Measurements from ENCODE around the gene EHBP1.

Gene EHBP1

DNA sequence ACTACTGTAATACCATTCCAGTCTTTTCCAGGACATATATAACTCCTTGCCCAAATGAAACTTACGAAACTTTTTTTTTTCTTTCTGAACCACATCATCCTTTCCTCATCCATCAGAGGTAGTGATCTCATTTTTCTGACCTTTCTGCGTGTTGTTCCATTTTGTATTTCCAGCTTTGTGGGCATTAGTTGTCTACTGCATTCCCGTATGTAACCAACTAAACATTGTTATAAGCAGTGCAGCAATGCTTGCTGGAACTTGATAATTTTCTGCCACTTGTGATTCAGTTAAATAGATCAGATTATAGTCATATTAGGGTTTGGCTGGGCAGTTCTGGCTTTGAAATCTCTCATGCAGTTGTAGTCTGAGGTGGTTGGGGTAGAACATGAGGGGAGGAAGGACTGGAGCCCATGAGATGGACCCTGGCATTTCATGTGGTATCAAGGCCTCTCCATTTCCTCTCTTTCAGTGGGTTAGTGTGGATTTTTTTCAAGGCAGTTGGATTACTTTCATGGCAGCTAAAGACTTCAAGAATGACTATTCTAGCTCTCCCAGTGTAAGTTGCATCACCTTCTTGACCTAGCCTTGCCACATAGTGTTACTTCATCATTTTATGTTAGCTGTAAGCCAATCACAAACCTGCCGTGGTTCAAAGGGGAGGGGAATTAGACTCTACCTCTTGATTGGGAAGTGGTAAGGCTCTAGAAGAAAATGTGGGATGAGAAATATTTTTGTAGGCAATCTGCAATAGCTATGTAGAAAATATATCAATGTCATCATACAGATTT lies 80.5 kb downstream of the EHBP1 start:
- no peak for FAIRE-seq

DNA sequence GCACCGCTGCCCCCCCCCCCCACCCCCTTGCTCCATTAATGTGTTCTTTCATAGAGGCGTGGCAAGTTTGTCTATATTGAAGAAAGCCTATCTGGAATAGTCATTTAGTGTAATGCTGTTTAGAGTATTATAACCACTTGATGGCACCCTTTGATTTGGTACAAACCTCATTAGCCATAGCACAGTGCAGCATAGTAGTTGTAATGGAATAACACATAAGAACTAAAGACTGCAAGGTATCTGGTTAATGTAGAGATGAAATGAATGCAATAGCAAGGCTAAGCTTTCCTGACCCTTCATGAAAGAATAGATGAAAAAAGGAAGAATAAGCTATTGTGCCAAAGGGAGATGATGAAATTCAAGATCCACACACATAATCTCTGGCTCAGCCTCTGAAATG lies 81.9 kb downstream of the EHBP1 start:
- FAIRE-seq, result no peak

DNA sequence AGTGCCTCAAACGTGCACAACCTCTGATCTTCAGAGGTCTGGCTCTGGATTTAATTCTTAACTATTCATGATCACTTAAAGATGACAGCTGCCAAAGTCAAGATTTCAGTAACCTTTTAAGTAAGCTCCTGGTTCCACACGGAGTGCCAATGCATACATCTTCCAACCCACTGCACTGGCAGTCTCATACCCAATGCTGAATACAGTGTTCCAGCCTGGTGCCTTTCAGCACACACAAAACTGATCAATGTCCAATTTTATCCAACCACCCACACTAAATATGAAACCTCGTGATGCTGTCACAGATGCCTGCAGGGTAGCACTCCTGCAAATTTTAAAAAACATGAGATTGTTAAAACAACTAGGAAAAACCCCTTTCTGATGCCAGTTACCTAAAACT lies 84.0 kb downstream of the EHBP1 start:
- FAIRE-seq, result no peak

DNA sequence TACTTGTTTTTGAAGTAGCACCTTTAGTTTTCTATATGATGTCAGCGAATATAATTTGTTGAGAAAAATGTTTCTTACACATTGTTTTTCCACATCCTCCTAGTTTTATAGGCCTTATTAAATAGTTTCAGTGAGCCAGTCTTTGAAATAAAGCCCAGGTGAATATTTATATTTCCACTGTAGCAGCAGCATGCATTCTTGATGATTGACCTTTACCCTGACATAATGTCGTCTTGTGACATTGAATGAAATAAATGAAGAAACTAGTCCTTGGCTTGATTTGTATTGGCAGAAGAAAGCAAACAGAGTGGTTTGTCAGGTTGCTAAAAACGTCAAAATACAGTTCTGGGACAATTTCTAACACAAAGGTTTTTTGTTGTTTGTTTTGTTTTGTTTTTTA lies 84.4 kb downstream of the EHBP1 start:
- FAIRE-seq, result peak; percentile 21

DNA sequence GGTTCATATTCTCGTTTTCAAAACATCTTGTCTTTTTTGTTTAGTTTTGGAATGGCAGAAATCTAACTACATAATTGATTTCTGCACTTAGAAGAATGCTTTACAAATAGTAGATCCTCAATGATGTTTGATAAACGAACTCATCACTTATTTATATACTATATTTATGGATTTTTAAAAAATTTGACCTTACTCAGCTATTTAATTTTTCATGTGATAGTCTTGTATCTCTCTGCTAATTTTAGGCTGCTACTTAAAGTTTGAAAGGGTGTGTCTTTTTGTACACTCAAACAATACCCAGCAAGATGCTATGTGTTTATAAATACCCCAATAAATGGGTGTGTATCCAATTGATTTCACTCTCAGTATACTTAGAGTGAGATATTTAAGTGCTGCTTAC lies 86.9 kb downstream of the EHBP1 start:
- FAIRE-seq, result no peak

- no peak for FAIRE-seq
These were observed 87.7 kb downstream of the EHBP1 start for GRCh38 chr2:62793213-62793612.

DNA sequence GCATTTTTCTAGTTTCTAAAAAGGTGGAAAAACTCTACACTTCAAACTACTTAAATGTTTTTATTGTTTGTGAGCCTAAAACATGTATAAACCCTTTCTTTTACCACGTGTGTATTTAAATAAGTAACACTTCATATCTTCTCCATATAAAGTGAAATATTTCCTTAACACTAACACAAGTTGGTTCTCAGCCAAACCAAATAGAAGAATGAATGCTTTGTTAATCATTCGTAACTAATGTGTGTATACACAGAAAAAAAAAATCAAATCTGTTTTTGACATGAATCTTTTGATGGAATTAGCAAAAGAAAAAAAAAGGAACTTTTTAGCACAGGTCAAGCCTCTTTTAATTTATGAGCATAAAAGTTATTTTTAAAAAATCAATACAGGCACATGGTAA lies 89.3 kb downstream of the EHBP1 start:
- no peak for FAIRE-seq

DNA sequence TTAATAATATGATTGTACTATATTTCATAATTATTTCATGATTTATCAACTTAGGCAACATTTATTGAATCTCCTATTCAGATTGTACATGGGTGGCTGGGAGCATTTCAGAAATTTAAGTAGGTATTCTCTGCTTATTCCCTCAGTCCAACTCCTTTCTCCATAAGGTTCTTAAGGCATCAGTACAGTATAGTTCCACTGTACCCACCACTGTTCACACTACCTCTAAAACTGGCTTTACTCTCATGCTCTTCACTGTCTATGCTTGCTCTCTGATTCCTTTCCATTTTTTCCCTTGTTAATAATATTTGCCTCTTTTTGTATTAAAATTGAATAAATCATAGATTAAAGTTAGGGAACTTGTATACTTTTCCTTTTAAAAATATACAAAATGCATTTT lies 89.8 kb downstream of the EHBP1 start:
- FAIRE-seq, result no peak

GRCh38 chr2:62797107-62797506 lies 91.6 kb downstream of the EHBP1 start:
- no peak for FAIRE-seq

DNA sequence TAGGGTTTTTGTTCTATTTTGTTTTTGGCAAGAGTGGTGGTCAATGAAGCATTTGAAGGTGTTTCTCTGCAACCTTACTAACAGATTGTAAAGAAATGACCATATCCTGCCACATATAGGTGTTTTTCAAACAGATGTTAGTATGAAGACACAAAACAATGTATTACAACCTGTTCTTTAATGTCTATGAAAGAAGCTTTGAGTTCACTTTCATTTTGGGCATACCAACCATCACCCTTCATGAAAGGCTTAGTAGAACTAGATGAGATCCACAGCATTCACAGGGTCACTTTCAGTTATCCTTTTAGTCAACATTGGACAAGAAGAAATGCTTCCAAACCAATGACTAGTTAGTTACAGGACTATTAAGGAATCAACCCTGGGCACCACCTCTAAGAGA lies 95.1 kb downstream of the EHBP1 start:
- FAIRE-seq, result no peak

- FAIRE-seq, result no peak
These were observed 95.6 kb downstream of the EHBP1 start for GRCh38 chr2:62801110-62801509.

GRCh38 chr2:62801814-62802523 lies 96.5 kb downstream of the EHBP1 start:
- no peak for FAIRE-seq

DNA sequence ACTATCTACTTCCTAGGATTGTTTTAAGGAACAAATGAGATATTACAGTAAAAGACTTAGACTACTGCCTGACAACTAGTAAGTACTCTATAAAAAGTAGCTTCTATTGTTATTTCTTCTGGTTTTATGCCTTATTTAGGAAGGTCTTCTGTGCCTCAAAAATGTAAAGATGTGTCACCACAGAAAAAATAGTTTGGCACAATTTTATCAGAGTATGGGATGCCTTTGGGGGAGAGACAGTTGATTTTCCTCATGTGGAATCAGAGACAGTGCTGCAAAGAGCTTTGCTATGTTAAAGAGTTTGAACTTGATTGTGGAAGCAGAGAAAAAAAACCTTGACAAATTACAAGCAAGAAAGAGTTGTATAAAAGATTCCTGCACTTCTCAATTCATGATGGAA lies 98.4 kb downstream of the EHBP1 start:
- FAIRE-seq, result no peak

- no peak for FAIRE-seq
These were observed 100.7 kb downstream of the EHBP1 start for GRCh38 chr2:62806231-62806630.

DNA sequence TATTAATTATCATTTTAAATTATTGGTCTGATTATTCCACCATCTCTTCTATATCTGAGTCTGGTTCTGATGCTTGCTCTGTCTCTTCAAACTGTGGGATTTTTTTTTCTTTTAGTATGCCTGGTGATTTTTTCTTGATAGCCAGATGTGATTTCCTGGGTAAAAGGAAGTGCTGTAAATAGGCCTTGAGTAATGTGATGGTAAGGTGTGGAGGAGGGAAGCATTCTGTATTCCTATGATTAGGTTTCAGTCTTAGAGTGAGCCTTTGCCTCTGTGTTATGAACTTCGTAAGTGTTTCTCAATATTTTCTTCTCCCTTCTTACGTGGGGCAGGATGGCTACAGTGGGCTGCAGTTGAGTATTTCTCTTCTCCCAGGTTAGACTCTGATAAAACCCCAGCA lies 103.0 kb downstream of the EHBP1 start:
- no peak for FAIRE-seq

GRCh38 chr2:62811086-62811485 lies 105.6 kb downstream of the EHBP1 start:
- peak; percentile 31 for FAIRE-seq

DNA sequence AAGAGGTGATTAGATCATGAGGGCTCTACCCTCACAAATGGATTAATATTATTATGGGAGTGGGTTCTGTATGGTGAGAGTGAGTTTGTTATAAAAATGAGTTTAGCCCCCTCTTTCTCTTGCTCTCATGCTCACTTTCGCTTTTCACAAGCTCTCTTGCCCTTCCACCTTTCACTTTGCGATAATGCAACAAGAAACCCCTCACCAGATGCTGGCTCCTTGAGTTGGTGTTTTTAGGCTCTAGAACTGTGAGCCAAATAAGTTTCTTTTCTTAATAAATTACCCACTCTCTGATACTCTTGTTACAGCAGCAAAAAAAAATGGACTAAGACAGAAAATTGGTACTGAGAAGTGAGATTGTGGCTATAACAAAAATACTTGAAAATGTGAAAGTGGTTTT lies 106.5 kb downstream of the EHBP1 start:
- FAIRE-seq, result no peak

- FAIRE-seq, result no peak
These were observed 107.7 kb downstream of the EHBP1 start for GRCh38 chr2:62812921-62813825.

DNA sequence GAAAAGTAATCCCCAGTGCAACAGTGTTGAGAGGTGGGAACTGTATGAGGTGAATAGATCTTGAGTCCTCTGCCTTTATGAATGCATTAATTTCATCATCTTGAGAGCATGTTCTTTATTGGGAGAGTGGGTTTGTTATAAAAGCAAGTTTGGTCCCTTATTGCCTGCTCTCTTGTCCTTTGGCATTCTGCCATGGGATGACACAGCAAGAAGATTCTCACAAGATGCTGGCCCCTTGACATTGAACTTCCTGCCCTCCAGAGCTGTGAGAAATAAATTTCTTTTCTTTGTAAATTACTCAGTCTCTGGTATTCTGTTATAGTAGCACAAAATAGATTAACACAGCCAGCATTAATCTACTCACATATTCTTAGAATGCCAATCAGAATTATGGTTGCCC lies 108.6 kb downstream of the EHBP1 start:
- no peak for FAIRE-seq

DNA sequence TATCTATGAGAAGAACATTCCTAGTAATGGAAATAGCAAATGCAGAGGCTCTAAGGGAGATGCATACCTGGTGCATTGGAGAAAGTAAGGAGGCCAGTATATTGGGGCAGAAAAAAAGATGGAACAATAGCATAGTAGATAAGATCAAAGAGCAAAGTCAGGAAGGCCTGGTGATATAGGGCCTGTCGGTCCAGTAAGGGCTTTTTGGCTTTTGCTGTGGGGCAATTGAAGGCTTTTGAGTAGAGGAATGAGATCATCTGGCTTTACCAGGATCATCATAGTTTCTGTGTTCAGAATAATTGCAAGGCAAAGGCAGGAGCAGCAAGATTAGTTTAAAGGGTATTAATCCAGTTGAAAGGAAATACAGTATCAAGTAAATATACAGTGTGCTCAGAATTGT lies 111.8 kb downstream of the EHBP1 start:
- no peak for FAIRE-seq

DNA sequence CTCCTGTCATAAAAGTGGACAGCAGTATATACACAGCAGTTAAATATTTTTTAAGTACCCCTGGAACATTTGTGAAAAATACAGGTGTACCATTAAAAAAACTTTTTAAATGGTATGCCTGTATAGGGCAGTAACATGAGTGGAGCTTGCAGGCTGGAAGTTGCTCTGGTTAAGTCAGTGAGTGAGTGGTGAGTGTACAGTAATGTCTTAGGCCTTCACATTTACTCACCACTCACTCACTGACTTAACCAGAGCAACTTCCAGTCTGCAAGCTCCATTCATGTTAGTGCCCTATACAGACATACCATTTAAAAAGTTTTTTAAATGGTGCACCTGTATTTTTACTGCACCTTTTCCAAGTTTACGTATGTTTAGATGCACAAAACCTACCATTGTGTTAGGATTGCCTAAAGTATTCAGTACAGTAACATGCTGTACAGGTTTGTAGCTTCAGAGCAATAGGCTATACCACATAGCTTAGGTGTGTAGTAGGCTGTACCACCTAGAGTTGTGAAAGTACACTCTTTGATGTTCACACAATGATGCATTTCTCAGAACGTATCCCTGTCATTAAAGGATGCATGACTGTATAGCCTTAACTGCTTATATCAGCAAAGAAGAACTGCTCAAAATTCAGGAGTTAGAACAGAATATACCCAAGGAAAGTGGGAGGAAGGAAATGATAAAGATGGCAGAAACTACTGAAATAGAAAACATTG lies 112.6 kb downstream of the EHBP1 start:
- FAIRE-seq, result no peak

- FAIRE-seq, result no peak
These were observed 117.0 kb downstream of the EHBP1 start for GRCh38 chr2:62822549-62822948.

GRCh38 chr2:62824388-62824787 lies 118.9 kb downstream of the EHBP1 start:
- no peak for FAIRE-seq
